Activated CD8-positive, alpha-beta memory T cell treated with anti-CD3 and anti-CD28 coated beads for 1 hour (primary cell): Measurements from ENCODE around the gene WWOX.

Source experiments
- DNase-seq, 2 donors: peaks; one replicate each; pipeline ENCODE4 v3.0.0-alpha.2; 2020; ENCODE audit warnings: low read depth in 1 of 2; ENCODE audit errors: extremely low read depth in 1 of 2

Gene WWOX

GRCh38 chr16:78485917-78486257, 386.4 kb downstream of the WWOX start:
- DNase-seq, result no peak

GRCh38 chr16:78487471-78487870, 388.0 kb downstream of the WWOX start:
- no peak for DNase-seq

GRCh38 chr16:78489072-78489471, 389.6 kb downstream of the WWOX start:
- DNase-seq, result no peak

- no peak for DNase-seq
Measured at GRCh38 chr16:78489631-78490030, 390.2 kb downstream of the WWOX start.

- no peak for DNase-seq
Measured at GRCh38 chr16:78490431-78490830, 391.0 kb downstream of the WWOX start.

- DNase-seq, result no peak
Measured at GRCh38 chr16:78490847-78491246, 391.4 kb downstream of the WWOX start.

- DNase-seq, result no peak
Measured at GRCh38 chr16:78493573-78493972, 394.1 kb downstream of the WWOX start.

- no peak for DNase-seq
Measured at GRCh38 chr16:78494105-78494504, 394.7 kb downstream of the WWOX start.

- no peak for DNase-seq
Measured at GRCh38 chr16:78494674-78495073, 395.2 kb downstream of the WWOX start.

- DNase-seq, result no peak
Measured at GRCh38 chr16:78496189-78496588, 396.7 kb downstream of the WWOX start.

GRCh38 chr16:78499399-78499798, 399.9 kb downstream of the WWOX start:
- DNase-seq, result no peak

GRCh38 chr16:78500659-78501270, 401.3 kb downstream of the WWOX start:
- no peak for DNase-seq

GRCh38 chr16:78501744-78502143, 402.3 kb downstream of the WWOX start:
- DNase-seq, result no peak

GRCh38 chr16:78502812-78503350, 403.4 kb downstream of the WWOX start:
- no peak for DNase-seq

- DNase-seq, result no peak
Measured at GRCh38 chr16:78503602-78504001, 404.1 kb downstream of the WWOX start.

- DNase-seq, result no peak
Measured at GRCh38 chr16:78504401-78504851, 405.0 kb downstream of the WWOX start.

- no peak for DNase-seq
Measured at GRCh38 chr16:78505036-78505435, 405.6 kb downstream of the WWOX start.

- no peak for DNase-seq
Measured at GRCh38 chr16:78505544-78506366, 406.3 kb downstream of the WWOX start.

GRCh38 chr16:78506367-78507193, 407.1 kb downstream of the WWOX start:
- no peak for DNase-seq

GRCh38 chr16:78507576-78507975, 408.1 kb downstream of the WWOX start:
- DNase-seq, result no peak

GRCh38 chr16:78509965-78510364, 410.5 kb downstream of the WWOX start:
- no peak for DNase-seq
